HFF-Myc (cell line): ENCODE data around the gene ACADVL.

Experiments
- DNase-seq: peaks from one replicate; pipeline ENCODE4 v3.0.0-alpha.2; 2011; ENCODE audit warnings: low read depth; ENCODE audit errors: extremely low read depth
- H3K4me3 ChIP-seq: replicated peaks from 2 replicates; pipeline ENCODE4 v1.5.1; 2011; ENCODE audit warnings: low read depth, mild to moderate bottlenecking, control low read depth, low read length
- CTCF ChIP-seq: IDR thresholded peaks from 2 replicates; pipeline ENCODE4 v1.5.1; 2012; ENCODE audit warnings: mild to moderate bottlenecking, low read depth, low read length, control low read depth; ENCODE audit errors: missing control alignments

ACADVL gene

GRCh38 chr17:7184091-7184488 lies 35.6 kb upstream of the ACADVL start:
- no peak for TF ChIP-seq CTCF
- no peak for DNase-seq
- no peak overlapping the region for H3K4me3 ChIP-seq

GRCh38 chr17:7184647-7185046 lies 35.1 kb upstream of the ACADVL start:
- H3K4me3 ChIP-seq = no peak overlapping the region
- no peak for TF ChIP-seq CTCF
- no peak for DNase-seq

GRCh38 chr17:7186241-7186640 lies 33.5 kb upstream of the ACADVL start:
- DNase-seq = no peak

GRCh38 chr17:7190276-7190917 lies 29.3 kb upstream of the ACADVL start:
- no peak for TF ChIP-seq CTCF
- H3K4me3 ChIP-seq = no peak overlapping the region
- DNase-seq = no peak

More at GRCh38 chr17:7186241-7186640, 33.5 kb upstream of the ACADVL start:
- no peak overlapping the region for H3K4me3 ChIP-seq
- no peak for TF ChIP-seq CTCF

- no peak for TF ChIP-seq CTCF
- no peak overlapping the region for H3K4me3 ChIP-seq
- DNase-seq = no peak
Observed at GRCh38 chr17:7191069-7191468, 28.7 kb upstream of the ACADVL start.

GRCh38 chr17:7191571-7192270 lies 28.0 kb upstream of the ACADVL start:
- no peak overlapping the region for H3K4me3 ChIP-seq
- no peak for DNase-seq
- no peak for TF ChIP-seq CTCF
